Activated naive CD8-positive, alpha-beta T cell treated with anti-CD3 and anti-CD28 coated beads for 36 hours (primary cell): ENCODE results near the gene FLRT1. TPM values are rescaled to one million over a fixed set of nuclear protein-coding genes. Genes with fewer than 3 reads are reported as not detected.
A peak's percentile ranks its signal among the peaks of the same experiment; 100 is the strongest.

Experiments used
- DNase-seq: peaks from one replicate; pipeline ENCODE4 v3.0.0; 2021
- H3K27ac Mint-ChIP-seq: one replicate; pipeline ENCODE4 v1.8.0; 2022; ENCODE audit warnings: mild to moderate bottlenecking, moderate library complexity, mixed read lengths
- H3K27me3 Mint-ChIP-seq: one replicate; pipeline ENCODE4 v1.8.0; 2022; ENCODE audit warnings: mild to moderate bottlenecking, mixed read lengths
- H3K36me3 Mint-ChIP-seq: one replicate; pipeline ENCODE4 v1.8.0; 2021; ENCODE audit warnings: mild to moderate bottlenecking, mixed read lengths
- H3K4me1 Mint-ChIP-seq: one replicate; pipeline ENCODE4 v1.8.0; 2021; ENCODE audit warnings: mixed read lengths
- H3K4me3 Mint-ChIP-seq: one replicate; pipeline ENCODE4 v1.8.0; 2022; ENCODE audit warnings: mild to moderate bottlenecking, moderate library complexity, mixed read lengths
- H3K9me3 Mint-ChIP-seq: one replicate; pipeline ENCODE4 v1.8.0; 2022; ENCODE audit warnings: mixed read lengths
- total RNA-seq, 2 experiments: library from RNA; stranded (reverse); gene quantifications; one replicate each; pipeline ENCODE4 v1.2.3, GENCODE V29; 2021

The FLRT1 gene
- total RNA-seq, 2 experiments from 2014 or later, result not detected

GRCh38 chr11:64072871-64073270 is 37.1 kb downstream of the FLRT1 start:
- H3K4me3 Mint-ChIP-seq, result no peak overlapping the region
- peaks cover 2% of the 10 kb centered on the region for H3K4me1 Mint-ChIP-seq
- H3K9me3 Mint-ChIP-seq, result no peaks in the 10 kb centered on the region
- no peaks in the 10 kb centered on the region for H3K27me3 Mint-ChIP-seq
- no peak for DNase-seq
- no peaks in the 10 kb centered on the region for H3K36me3 Mint-ChIP-seq
- H3K27ac Mint-ChIP-seq, result no peak overlapping the region

- DNase-seq, result no peak
- H3K27me3 Mint-ChIP-seq, result no peaks in the 10 kb centered on the region
- H3K9me3 Mint-ChIP-seq, result no peaks in the 10 kb centered on the region
- H3K4me1 Mint-ChIP-seq, result no peaks in the 10 kb centered on the region
- H3K36me3 Mint-ChIP-seq, result no peaks in the 10 kb centered on the region
- H3K27ac Mint-ChIP-seq, result no peak overlapping the region
- H3K4me3 Mint-ChIP-seq, result no peak overlapping the region
Measured at GRCh38 chr11:64073542-64073941, 37.8 kb downstream of the FLRT1 start.

GRCh38 chr11:64074239-64074638 is 38.5 kb downstream of the FLRT1 start:
- Mint-ChIP-seq H3K27ac (no peak overlapping the region), H3K9me3 (no peaks in the 10 kb centered on the region), H3K36me3 (no peaks in the 10 kb centered on the region), H3K27me3 (no peaks in the 10 kb centered on the region), H3K4me3 (no peak overlapping the region), H3K4me1 (no peaks in the 10 kb centered on the region)
- no peak for DNase-seq

- no peak overlapping the region for H3K27ac Mint-ChIP-seq
- no peaks in the 10 kb centered on the region for H3K36me3 Mint-ChIP-seq
- no peak overlapping the region for H3K4me3 Mint-ChIP-seq
- no peaks in the 10 kb centered on the region for H3K27me3 Mint-ChIP-seq
- no peak for DNase-seq
- no peaks in the 10 kb centered on the region for H3K4me1 Mint-ChIP-seq
- H3K9me3 Mint-ChIP-seq, result no peaks in the 10 kb centered on the region
Measured at GRCh38 chr11:64076758-64077157, 41.0 kb downstream of the FLRT1 start.

GRCh38 chr11:64077607-64078006 is 41.9 kb downstream of the FLRT1 start:
- no peaks in the 10 kb centered on the region for H3K27me3 Mint-ChIP-seq
- no peak overlapping the region for H3K27ac Mint-ChIP-seq
- DNase-seq, result no peak
- no peaks in the 10 kb centered on the region for H3K9me3 Mint-ChIP-seq
- H3K36me3 Mint-ChIP-seq, result no peaks in the 10 kb centered on the region
- no peak overlapping the region for H3K4me3 Mint-ChIP-seq
- no peaks in the 10 kb centered on the region for H3K4me1 Mint-ChIP-seq

GRCh38 chr11:64078284-64078683 is 42.6 kb downstream of the FLRT1 start:
- H3K4me3 Mint-ChIP-seq, result no peak overlapping the region
- no peaks in the 10 kb centered on the region for H3K9me3 Mint-ChIP-seq
- H3K27ac Mint-ChIP-seq, result no peak overlapping the region
- H3K27me3 Mint-ChIP-seq, result no peaks in the 10 kb centered on the region
- H3K4me1 Mint-ChIP-seq, result no peaks in the 10 kb centered on the region
- no peak for DNase-seq
- H3K36me3 Mint-ChIP-seq, result no peaks in the 10 kb centered on the region

GRCh38 chr11:64078905-64079304 is 43.2 kb downstream of the FLRT1 start:
- no peak for DNase-seq
- Mint-ChIP-seq H3K4me3 (no peak overlapping the region), H3K27ac (no peak overlapping the region), H3K36me3 (no peaks in the 10 kb centered on the region), H3K4me1 (no peaks in the 10 kb centered on the region), H3K27me3 (no peaks in the 10 kb centered on the region), H3K9me3 (no peaks in the 10 kb centered on the region)

GRCh38 chr11:64080390-64080789 is 44.7 kb downstream of the FLRT1 start:
- no peaks in the 10 kb centered on the region for H3K4me1 Mint-ChIP-seq
- no peak overlapping the region for H3K4me3 Mint-ChIP-seq
- no peaks in the 10 kb centered on the region for H3K27me3 Mint-ChIP-seq
- no peaks in the 10 kb centered on the region for H3K36me3 Mint-ChIP-seq
- DNase-seq, result no peak
- peak overlapping the region; percentile 4 for H3K27ac Mint-ChIP-seq
- H3K9me3 Mint-ChIP-seq, result no peaks in the 10 kb centered on the region

GRCh38 chr11:64081745-64082442 is 46.2 kb downstream of the FLRT1 start:
- no peaks in the 10 kb centered on the region for H3K4me1 Mint-ChIP-seq
- H3K27ac Mint-ChIP-seq, result no peak overlapping the region
- no peak overlapping the region for H3K4me3 Mint-ChIP-seq
- H3K27me3 Mint-ChIP-seq, result no peaks in the 10 kb centered on the region
- H3K36me3 Mint-ChIP-seq, result no peaks in the 10 kb centered on the region
- no peak for DNase-seq
- H3K9me3 Mint-ChIP-seq, result no peaks in the 10 kb centered on the region

GRCh38 chr11:64083398-64084080 is 47.8 kb downstream of the FLRT1 start:
- Mint-ChIP-seq H3K4me3 (no peak overlapping the region), H3K9me3 (no peaks in the 10 kb centered on the region), H3K4me1 (no peaks in the 10 kb centered on the region), H3K27ac (no peak overlapping the region), H3K27me3 (no peaks in the 10 kb centered on the region), H3K36me3 (no peaks in the 10 kb centered on the region)
- DNase-seq, result no peak

- no peak for DNase-seq
- Mint-ChIP-seq H3K36me3 (no peaks in the 10 kb centered on the region), H3K4me3 (no peak overlapping the region), H3K27ac (no peak overlapping the region), H3K4me1 (no peaks in the 10 kb centered on the region), H3K9me3 (no peaks in the 10 kb centered on the region), H3K27me3 (no peaks in the 10 kb centered on the region)
Measured at GRCh38 chr11:64084146-64084950, 48.6 kb downstream of the FLRT1 start.

- peaks cover 1% of the 10 kb centered on the region for H3K4me1 Mint-ChIP-seq
Measured at GRCh38 chr11:64084951-64085710, 49.4 kb downstream of the FLRT1 start.

More at GRCh38 chr11:64084951-64085710, 49.4 kb downstream of the FLRT1 start:
- Mint-ChIP-seq H3K9me3 (no peaks in the 10 kb centered on the region), H3K36me3 (no peaks in the 10 kb centered on the region), H3K27me3 (no peaks in the 10 kb centered on the region), H3K27ac (no peak overlapping the region), H3K4me3 (no peak overlapping the region)
- DNase-seq, result no peak
